Activated CD4-positive, alpha-beta T cell treated with anti-CD3 and anti-CD28 coated beads, Interleukin-2, amount 10 ng/mL, durations not matched to agents 24 days and 14 days (primary cell): ENCODE data around the gene PRDM1. TPM values are rescaled to one million over a fixed set of nuclear protein-coding genes. Genes with fewer than 3 reads are reported as not detected.

ENCODE experiments used
- DNase-seq: peaks from one replicate; pipeline ENCODE4 v3.0.0; 2022
- H3K27ac Mint-ChIP-seq: one replicate; pipeline ENCODE4 v1.8.0; 2022; ENCODE audit warnings: mild to moderate bottlenecking, mixed read lengths
- H3K27me3 Mint-ChIP-seq: one replicate; pipeline ENCODE4 v1.8.0; 2022; ENCODE audit warnings: mixed read lengths
- H3K36me3 Mint-ChIP-seq: one replicate; pipeline ENCODE4 v1.8.0; 2022; ENCODE audit warnings: low read depth, mild to moderate bottlenecking, mixed read lengths
- H3K4me1 Mint-ChIP-seq: one replicate; pipeline ENCODE4 v1.8.0; 2021; ENCODE audit warnings: mixed read lengths
- H3K4me3 Mint-ChIP-seq: one replicate; pipeline ENCODE4 v1.8.0; 2022; ENCODE audit warnings: mild to moderate bottlenecking, moderate library complexity, mixed read lengths
- H3K9me3 Mint-ChIP-seq: one replicate; pipeline ENCODE4 v1.8.0; 2021; ENCODE audit warnings: mixed read lengths
- intact Hi-C: fragments of 100-400 bp; cut with micrococcal nuclease; formaldehyde crosslinking; loops from one replicate; pipeline ENCODE4 v1.15.1; 2023
- total RNA-seq: library from RNA; stranded (reverse); gene quantifications from 2 replicates; pipeline ENCODE4 v1.2.3, GENCODE V29; 2022

PRDM1 gene
- total RNA-seq, 1 donor from 2014 or later = 37.4 TPM

DNA sequence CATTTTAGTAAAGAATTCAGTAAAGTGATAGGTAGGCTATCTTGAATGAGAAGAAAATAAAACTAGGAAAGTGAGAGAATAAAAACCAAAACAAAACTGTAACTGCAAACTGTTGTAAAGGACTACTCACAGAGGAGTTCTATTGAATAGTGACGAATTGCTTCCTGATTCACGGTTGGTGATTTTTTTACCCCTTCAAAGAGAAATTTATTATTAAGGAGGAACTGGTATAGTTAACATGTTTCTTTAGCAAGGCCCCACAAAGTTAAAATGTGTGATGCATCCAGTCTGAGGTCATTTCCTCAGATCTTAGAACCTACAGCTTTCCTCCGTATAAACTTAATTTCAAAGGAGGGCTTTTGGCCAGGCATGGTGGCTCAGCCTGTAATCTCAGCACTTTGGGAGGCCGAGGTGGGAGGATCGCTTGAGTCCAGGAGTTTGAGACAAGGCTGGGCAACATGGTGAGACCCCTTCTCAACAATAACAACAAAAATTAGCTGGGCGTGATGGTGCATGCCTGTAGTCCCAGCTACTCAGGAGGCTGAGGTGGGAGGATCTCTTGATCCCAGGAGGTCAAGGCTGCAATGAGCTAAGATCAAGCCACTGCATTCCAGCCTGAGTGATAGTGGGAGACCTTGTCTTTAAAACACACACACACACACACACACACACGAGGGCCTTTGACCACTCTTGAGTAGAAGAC lies 8.3 kb downstream of the PRDM1 start:
- DNase-seq = no peak
- intact Hi-C loops = no loop called here
- peaks cover 73% of the 10 kb centered on the region for H3K36me3 Mint-ChIP-seq
- peaks cover 80% of the 10 kb centered on the region for H3K4me1 Mint-ChIP-seq
- H3K27me3 Mint-ChIP-seq = peaks cover 4% of the 10 kb centered on the region
- no peaks in the 10 kb centered on the region for H3K9me3 Mint-ChIP-seq
- peak overlapping the region; percentile 47 for H3K4me3 Mint-ChIP-seq
- H3K27ac Mint-ChIP-seq = peak overlapping the region; percentile 73

DNA sequence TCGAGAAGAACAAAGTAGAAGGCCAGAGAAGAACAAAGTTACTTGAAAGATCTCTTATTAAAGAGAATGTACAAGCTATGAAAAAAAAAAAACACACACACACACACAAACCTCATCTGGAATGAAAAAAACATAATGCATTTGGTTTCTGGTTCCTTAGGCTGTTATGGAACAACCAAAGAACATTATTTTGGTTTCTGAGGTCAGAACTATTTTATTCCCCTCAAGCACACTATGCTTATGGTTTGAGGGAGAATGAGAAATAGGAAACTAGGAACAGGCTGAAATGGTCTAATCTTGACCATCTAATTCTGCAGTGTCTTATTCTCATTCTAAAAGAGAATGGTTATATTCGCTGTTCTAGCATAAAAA lies 8.8 kb downstream of the PRDM1 start:
- Mint-ChIP-seq H3K36me3 (peaks cover 72% of the 10 kb centered on the region), H3K27ac (no peak overlapping the region), H3K27me3 (no peaks in the 10 kb centered on the region), H3K9me3 (no peaks in the 10 kb centered on the region), H3K4me3 (peak overlapping the region; percentile 47), H3K4me1 (peaks cover 77% of the 10 kb centered on the region)
- intact Hi-C loops = loop anchor here (5.0 kb wide), 7 partner anchors 187 to 663 kb away; no protein-coding TSS in a partner anchor
- no peak for DNase-seq

DNA sequence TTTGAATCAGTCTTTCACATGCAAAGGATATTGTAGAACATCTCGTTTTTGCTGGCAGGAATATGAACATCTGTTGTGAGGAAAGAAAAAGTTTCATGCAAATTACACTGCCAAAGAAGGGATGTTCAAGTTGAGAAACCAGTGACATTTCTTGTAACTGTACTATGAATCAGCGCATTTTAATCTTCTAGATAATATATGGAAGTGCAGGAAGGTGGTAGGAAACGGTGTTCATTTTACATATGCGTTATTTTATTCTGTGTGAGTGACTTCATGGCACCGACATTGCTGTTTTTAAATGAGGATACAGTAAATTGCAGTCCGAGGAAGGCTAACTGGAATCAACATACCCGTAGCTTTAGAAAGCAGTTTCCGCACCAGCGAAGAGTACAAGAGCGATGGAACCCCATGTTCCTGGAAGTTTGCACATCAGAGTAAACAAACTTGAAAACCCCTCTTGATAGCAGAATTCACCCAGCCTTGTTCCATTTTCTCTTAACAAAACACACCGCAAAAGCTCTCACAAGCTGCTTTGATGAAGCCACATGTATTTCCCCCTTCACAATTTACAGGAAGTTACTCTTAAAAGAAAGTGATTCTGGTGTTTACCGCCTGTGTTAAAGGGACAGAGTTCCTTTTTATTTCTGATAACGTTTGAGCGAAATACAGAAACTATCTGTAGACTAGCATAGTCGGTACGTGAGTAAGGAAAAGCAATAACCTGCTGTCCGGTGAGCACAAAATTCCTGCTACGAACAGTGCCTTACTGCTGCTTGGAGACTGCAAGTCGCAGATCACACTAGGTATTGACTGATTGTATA lies 11.5 kb downstream of the PRDM1 start:
- peak overlapping the region; percentile 91 for H3K4me3 Mint-ChIP-seq
- intact Hi-C loops = loop anchor here (1.0 to 5.0 kb wide), 19 partner anchors 11 to 665 kb away; partner anchors contain the start of gene PRDM1
- no peaks in the 10 kb centered on the region for H3K27me3 Mint-ChIP-seq
- peak; percentile 92 for DNase-seq
- H3K9me3 Mint-ChIP-seq = no peaks in the 10 kb centered on the region
- peak overlapping the region; percentile 97 for H3K27ac Mint-ChIP-seq
- peaks cover 75% of the 10 kb centered on the region for H3K4me1 Mint-ChIP-seq
- H3K36me3 Mint-ChIP-seq = peaks cover 72% of the 10 kb centered on the region

DNA sequence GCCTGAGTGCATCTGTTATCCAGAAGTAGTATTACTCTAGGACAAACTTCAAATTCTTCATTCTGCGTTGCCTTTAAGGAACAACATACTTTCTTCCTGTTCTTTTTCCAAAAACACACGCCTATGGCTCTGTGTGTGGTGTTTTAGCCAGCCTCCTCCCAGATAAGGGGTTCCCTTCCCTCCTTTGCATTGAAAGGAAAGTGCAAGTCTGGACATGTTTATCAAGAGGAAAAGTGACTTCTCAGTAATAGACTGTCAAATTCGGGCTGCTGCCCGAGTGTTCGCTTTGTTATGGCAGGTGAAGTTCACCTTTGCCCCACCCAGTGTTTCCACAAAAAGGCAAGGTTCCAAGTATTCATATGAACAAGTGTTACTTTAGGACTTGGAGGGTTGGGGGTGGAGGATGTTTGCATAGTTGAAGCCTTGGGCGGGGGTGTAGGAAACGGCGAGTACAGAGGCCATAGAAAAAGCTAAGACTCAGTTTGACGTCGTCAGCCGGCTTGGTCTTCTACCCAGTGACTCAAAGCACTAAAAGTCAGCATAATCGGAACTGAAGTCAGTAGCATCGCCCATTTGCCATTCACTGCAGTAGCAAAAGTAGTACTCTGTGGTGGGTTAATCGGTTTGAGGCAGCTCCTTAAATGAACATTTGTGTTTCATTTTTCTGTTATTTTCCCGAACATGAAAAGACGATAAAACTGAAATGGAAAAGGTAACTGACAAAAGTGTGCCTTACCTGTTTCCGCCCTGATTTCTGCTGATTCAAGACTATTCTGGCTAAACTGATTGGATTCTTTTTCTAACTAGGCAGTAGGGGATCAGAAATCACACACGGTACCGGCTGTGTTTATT lies 12.5 kb downstream of the PRDM1 start:
- intact Hi-C loops = loop anchor here (1.0 to 5.0 kb wide), 16 partner anchors 16 to 666 kb away; no protein-coding TSS in a partner anchor
- peaks cover 77% of the 10 kb centered on the region for H3K4me1 Mint-ChIP-seq
- H3K27me3 Mint-ChIP-seq = no peaks in the 10 kb centered on the region

DNA sequence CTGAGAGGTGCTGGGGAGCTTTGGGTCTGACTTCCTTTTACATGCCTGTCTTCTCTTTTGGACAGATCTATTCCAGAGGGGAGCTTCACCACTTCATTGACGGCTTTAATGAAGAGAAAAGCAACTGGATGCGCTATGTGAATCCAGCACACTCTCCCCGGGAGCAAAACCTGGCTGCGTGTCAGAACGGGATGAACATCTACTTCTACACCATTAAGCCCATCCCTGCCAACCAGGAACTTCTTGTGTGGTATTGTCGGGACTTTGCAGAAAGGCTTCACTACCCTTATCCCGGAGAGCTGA lies 13.1 kb downstream of the PRDM1 start:
- Mint-ChIP-seq H3K4me1 (peaks cover 77% of the 10 kb centered on the region), H3K4me3 (peak overlapping the region; percentile 91)
- intact Hi-C loops = loop anchor here (2.0 to 5.0 kb wide), 8 partner anchors 124 to 667 kb away; no protein-coding TSS in a partner anchor

More for the DNA sequence above, 12.5 kb downstream of the PRDM1 start:
- H3K4me3 Mint-ChIP-seq = peak overlapping the region; percentile 91
- H3K27ac Mint-ChIP-seq = peak overlapping the region; percentile 97
- peak; percentile 94 for DNase-seq
- H3K36me3 Mint-ChIP-seq = peaks cover 74% of the 10 kb centered on the region
- no peaks in the 10 kb centered on the region for H3K9me3 Mint-ChIP-seq

DNA sequence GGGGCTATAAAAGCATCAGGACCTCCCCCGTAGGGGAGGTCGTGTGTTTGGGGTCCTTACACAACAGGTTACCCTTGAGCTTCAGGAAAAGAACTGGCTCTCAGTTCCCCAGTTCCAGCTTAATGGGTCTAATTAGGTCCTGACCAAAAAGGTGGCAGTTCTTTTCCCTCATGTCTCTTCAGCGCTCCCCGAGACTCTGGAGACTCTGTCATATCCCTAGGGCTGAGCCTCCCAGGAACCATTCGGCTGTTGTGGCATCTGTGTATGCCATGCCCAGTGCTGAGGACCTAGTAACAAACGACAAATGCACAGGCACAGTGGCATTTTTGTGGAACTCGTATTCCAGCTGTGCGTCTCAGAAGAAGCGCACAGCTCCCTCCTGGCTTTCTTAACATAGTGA lies 14.6 kb downstream of the PRDM1 start:
- peaks cover 76% of the 10 kb centered on the region for H3K36me3 Mint-ChIP-seq
- peak overlapping the region; percentile 91 for H3K4me3 Mint-ChIP-seq
- no peaks in the 10 kb centered on the region for H3K9me3 Mint-ChIP-seq
- intact Hi-C loops = no loop called here
- H3K27ac Mint-ChIP-seq = peak overlapping the region; percentile 82
- peaks cover 70% of the 10 kb centered on the region for H3K4me1 Mint-ChIP-seq
- DNase-seq = no peak
- H3K27me3 Mint-ChIP-seq = no peaks in the 10 kb centered on the region

More for the DNA sequence above, 13.1 kb downstream of the PRDM1 start:
- peaks cover 75% of the 10 kb centered on the region for H3K36me3 Mint-ChIP-seq
- peak overlapping the region; percentile 97 for H3K27ac Mint-ChIP-seq
- H3K27me3 Mint-ChIP-seq = no peaks in the 10 kb centered on the region
- H3K9me3 Mint-ChIP-seq = no peaks in the 10 kb centered on the region
- DNase-seq = no peak

DNA sequence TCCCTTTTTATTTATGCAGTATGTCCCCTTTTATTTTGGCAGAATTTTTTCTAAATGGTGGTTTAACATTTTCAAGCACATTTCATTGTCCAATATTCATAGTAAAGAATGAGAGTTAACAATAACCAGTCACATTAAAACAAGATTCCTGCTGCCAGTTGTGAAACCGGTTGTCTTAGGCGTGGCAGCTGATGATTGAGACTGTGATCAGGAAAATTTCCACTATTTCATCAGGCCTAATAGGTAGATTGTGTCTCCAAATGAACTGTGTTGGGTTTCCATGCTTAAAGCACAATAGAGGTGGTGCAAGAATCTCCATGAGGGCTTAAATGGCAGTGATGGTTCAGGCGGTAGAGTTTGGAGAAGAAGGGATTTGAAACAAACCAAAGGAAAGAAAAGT lies 15.3 kb downstream of the PRDM1 start:
- Mint-ChIP-seq H3K27me3 (no peaks in the 10 kb centered on the region), H3K4me1 (peaks cover 71% of the 10 kb centered on the region), H3K27ac (peak overlapping the region; percentile 82), H3K9me3 (no peaks in the 10 kb centered on the region), H3K4me3 (peak overlapping the region; percentile 91), H3K36me3 (peaks cover 76% of the 10 kb centered on the region)
- intact Hi-C loops = no loop called here
- no peak for DNase-seq

DNA sequence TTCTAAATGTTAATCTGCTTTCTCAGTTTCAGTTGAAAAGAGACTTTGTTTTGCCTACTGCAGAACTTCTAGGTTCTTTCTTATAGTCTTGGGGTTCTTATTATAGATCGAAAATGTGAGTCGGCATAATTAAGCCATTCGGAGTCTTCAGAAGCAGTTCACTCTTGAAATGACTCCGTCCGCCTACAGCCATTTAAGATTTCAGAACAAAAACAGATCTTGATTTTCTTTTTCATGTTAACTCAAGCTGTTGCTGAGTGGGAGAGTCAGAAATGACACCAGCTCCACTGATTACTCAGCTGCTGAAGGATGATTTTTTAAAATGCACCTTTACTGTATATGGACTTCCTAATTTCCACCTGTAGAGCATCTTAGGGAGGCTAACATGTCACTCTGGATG lies 15.9 kb downstream of the PRDM1 start:
- DNase-seq = peak; percentile 79
- peaks cover 79% of the 10 kb centered on the region for H3K36me3 Mint-ChIP-seq
- no peaks in the 10 kb centered on the region for H3K27me3 Mint-ChIP-seq
- peaks cover 73% of the 10 kb centered on the region for H3K4me1 Mint-ChIP-seq
- no peaks in the 10 kb centered on the region for H3K9me3 Mint-ChIP-seq
- H3K27ac Mint-ChIP-seq = peak overlapping the region; percentile 82
- peak overlapping the region; percentile 91 for H3K4me3 Mint-ChIP-seq
- intact Hi-C loops = loop anchor here (1.0 kb wide), 4 partner anchors 12 to 86 kb away; no protein-coding TSS in a partner anchor

DNA sequence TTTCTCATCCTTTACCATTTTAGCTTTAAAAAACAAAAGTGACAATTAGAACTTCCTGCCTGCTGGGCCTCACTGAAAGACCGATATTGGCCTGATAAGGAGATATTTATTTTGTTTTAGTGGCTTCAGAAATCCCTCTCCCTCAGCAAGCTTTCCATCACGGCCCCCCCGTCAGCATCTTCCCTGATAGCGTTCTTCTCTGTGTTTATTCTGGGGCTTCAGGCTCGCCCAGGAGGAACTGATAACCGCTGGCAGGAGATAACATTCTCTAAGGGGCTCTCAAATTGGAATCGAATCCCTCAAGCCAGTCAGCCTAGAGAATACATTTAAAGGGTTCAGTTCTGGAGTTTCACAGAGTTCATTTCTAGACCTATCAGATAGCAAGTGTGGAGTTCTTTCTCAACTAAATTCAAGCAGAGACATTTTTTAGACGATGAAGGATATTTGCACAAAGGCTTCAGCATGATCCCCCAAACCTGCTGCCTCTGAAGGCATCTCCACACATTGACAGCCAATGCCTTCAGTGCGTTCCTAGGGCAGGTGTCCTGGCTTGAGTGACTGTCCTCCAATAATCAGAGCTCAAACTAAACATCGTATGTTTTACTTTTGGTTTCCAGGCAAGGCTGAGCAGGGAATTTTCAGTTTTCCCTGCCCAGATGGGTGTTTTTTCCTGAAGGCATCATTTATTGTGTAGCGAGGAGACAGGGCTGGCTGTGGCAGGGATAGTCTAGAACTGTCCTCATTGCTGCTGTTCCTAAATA lies 17.0 kb downstream of the PRDM1 start:
- intact Hi-C loops = loop anchor here (1.0 kb wide), 4 partner anchors 11 to 85 kb away; no protein-coding TSS in a partner anchor
- peak; percentile 64 for DNase-seq
- Mint-ChIP-seq H3K27me3 (no peaks in the 10 kb centered on the region), H3K9me3 (no peaks in the 10 kb centered on the region), H3K36me3 (peaks cover 82% of the 10 kb centered on the region), H3K4me3 (peak overlapping the region; percentile 91), H3K4me1 (peaks cover 72% of the 10 kb centered on the region), H3K27ac (peak overlapping the region; percentile 70)

DNA sequence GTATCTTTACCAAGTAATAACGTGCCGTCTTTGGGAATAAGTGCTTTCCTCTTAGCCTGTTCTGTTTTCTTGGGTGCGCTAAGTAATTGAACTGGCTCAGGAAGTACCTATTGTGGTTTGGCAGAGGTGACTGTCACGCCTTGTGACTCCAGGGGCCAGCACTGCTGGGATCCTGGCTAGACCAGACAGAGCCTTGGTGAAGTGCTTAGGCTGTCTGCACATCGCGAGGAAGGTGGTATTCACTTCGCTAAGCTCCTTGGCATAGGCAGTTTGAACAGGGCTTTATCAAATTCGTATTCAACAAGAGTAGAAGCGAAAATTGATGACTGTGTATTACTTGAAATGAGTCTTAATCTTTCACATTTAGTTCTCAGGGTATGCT lies 17.6 kb downstream of the PRDM1 start:
- DNase-seq = peak; percentile 83
- intact Hi-C loops = no loop called here
- no peaks in the 10 kb centered on the region for H3K27me3 Mint-ChIP-seq
- peaks cover 71% of the 10 kb centered on the region for H3K4me1 Mint-ChIP-seq
- no peaks in the 10 kb centered on the region for H3K9me3 Mint-ChIP-seq
- peaks cover 88% of the 10 kb centered on the region for H3K36me3 Mint-ChIP-seq
- H3K27ac Mint-ChIP-seq = peak overlapping the region; percentile 70
- peak overlapping the region; percentile 91 for H3K4me3 Mint-ChIP-seq

DNA sequence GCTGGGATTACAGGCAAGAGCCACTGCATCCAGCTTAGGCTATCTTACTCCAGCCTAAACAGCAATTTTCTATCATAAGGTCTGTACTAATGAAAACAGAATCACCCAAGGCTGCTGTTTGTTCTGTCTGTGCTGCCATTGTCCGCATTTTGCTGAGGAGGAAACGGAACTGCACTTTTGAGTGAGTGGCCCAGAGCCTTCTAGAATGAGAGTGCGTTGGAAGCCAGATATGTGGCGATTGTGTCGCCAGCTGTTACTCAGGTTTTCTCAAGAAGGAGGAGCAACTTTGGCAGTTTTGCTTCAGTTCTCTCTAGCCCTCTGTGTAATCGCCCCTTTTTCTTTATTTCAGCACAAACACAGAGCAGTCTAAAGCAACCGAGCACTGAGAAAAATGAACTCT lies 18.3 kb downstream of the PRDM1 start:
- H3K36me3 Mint-ChIP-seq = peaks cover 87% of the 10 kb centered on the region
- H3K27me3 Mint-ChIP-seq = no peaks in the 10 kb centered on the region
- H3K4me1 Mint-ChIP-seq = peaks cover 64% of the 10 kb centered on the region
- H3K27ac Mint-ChIP-seq = no peak overlapping the region
- intact Hi-C loops = no loop called here
- no peak for DNase-seq
- no peaks in the 10 kb centered on the region for H3K9me3 Mint-ChIP-seq
- peak overlapping the region; percentile 20 for H3K4me3 Mint-ChIP-seq

DNA sequence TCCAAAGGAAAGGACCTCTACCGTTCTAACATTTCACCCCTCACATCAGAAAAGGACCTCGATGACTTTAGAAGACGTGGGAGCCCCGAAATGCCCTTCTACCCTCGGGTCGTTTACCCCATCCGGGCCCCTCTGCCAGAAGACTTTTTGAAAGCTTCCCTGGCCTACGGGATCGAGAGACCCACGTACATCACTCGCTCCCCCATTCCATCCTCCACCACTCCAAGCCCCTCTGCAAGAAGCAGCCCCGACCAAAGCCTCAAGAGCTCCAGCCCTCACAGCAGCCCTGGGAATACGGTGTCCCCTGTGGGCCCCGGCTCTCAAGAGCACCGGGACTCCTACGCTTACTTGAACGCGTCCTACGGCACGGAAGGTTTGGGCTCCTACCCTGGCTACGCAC lies 18.8 kb downstream of the PRDM1 start:
- H3K4me3 Mint-ChIP-seq = peak overlapping the region; percentile 20
- intact Hi-C loops = no loop called here
- peaks cover 65% of the 10 kb centered on the region for H3K4me1 Mint-ChIP-seq

DNA sequence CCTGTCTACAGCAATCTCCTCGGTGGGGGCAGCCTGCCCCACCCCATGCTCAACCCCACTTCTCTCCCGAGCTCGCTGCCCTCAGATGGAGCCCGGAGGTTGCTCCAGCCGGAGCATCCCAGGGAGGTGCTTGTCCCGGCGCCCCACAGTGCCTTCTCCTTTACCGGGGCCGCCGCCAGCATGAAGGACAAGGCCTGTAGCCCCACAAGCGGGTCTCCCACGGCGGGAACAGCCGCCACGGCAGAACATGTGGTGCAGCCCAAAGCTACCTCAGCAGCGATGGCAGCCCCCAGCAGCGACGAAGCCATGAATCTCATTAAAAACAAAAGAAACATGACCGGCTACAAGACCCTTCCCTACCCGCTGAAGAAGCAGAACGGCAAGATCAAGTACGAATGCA lies 19.4 kb downstream of the PRDM1 start:
- H3K4me3 Mint-ChIP-seq = peak overlapping the region; percentile 20
- DNase-seq = no peak
- no peaks in the 10 kb centered on the region for H3K9me3 Mint-ChIP-seq
- no peaks in the 10 kb centered on the region for H3K27me3 Mint-ChIP-seq
- H3K27ac Mint-ChIP-seq = no peak overlapping the region
- peaks cover 87% of the 10 kb centered on the region for H3K36me3 Mint-ChIP-seq
- peaks cover 63% of the 10 kb centered on the region for H3K4me1 Mint-ChIP-seq
- intact Hi-C loops = no loop called here

More for the DNA sequence above, 18.8 kb downstream of the PRDM1 start:
- Mint-ChIP-seq H3K27me3 (no peaks in the 10 kb centered on the region), H3K27ac (no peak overlapping the region), H3K9me3 (no peaks in the 10 kb centered on the region), H3K36me3 (peaks cover 90% of the 10 kb centered on the region)
- DNase-seq = no peak
